ENCODE measurements around the gene TMEM196. TPM values are rescaled to one million over a fixed set of nuclear protein-coding genes. Genes with fewer than 3 reads are reported as not detected.

The TMEM196 gene
- total RNA-seq, 1 donor from 2014 or later, result not detected

DNA sequence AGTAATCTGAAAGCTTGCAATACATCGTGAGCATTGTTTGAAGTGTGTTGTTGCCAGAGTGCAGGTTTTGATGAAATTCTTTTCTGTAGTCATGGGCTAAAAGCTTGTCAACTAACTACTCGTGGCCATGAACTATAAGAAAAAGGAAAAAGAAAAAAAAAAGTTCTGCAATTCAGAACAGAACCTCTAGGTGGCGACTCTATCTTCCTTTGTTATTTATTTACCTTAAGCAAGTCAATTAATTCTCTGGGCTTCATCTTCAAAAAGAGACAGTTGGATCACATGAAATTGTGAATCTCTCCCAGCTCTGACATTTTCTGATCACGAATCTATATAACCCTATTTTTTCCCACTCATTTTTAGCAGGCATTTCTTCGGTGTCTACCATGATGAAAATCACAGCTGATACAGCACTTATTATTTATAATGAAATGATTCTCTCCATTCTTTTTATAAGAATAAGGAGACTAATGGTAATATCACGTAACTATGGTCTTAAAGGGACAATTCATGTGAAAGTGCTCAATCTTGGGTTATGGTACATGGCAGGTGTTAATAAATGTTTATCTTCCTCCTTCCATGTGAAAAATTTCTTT lies 18.8 kb downstream of the TMEM196 start:
- ATAC-seq (no peak), DNase-seq (no peak)
- TF ChIP-seq, protein P1, sequence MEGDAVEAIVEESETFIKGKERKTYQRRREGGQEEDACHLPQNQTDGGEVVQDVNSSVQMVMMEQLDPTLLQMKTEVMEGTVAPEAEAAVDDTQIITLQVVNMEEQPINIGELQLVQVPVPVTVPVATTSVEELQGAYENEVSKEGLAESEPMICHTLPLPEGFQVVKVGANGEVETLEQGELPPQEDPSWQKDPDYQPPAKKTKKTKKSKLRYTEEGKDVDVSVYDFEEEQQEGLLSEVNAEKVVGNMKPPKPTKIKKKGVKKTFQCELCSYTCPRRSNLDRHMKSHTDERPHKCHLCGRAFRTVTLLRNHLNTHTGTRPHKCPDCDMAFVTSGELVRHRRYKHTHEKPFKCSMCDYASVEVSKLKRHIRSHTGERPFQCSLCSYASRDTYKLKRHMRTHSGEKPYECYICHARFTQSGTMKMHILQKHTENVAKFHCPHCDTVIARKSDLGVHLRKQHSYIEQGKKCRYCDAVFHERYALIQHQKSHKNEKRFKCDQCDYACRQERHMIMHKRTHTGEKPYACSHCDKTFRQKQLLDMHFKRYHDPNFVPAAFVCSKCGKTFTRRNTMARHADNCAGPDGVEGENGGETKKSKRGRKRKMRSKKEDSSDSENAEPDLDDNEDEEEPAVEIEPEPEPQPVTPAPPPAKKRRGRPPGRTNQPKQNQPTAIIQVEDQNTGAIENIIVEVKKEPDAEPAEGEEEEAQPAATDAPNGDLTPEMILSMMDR (IDR thresholded peaks at IDR 0.05), result peak; percentile 71
- no peak overlapping the region for H3K4me3 ChIP-seq
- H3K4me1 ChIP-seq, result no peaks in the 10 kb centered on the region
- no peaks in the 10 kb centered on the region for H3K27me3 ChIP-seq
- H3K9me3 ChIP-seq, result no peaks in the 10 kb centered on the region
- no peak overlapping the region for H3K27ac ChIP-seq
- no peaks in the 10 kb centered on the region for H3K36me3 ChIP-seq
- intact Hi-C loops (cut with DNase I), result no loop called here

DNA sequence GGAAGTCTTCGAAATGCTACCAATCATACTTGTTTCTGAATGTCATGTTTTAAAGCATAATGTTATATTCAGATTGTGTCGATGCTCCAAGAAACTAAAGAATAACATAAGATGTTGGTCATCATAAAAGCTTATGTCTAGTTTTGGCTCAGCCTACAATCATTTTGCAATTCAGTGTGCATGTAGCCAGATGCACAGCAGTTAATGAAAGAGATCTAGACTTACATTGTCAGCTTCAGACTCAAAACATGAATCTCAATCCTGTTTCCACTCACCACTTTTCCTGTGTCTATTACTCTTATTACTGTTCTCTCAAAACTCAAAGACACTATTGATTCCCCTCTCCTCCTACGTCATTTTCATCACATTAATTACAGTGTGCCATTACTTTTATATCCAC lies 21.4 kb downstream of the TMEM196 start:
- DNase-seq (no peak), ATAC-seq (no peak)
- intact Hi-C loops (cut with DNase I), result no loop called here
- no peaks in the 10 kb centered on the region for H3K9me3 ChIP-seq
- H3K27me3 ChIP-seq, result no peaks in the 10 kb centered on the region
- no peak overlapping the region for H3K4me3 ChIP-seq
- no peaks in the 10 kb centered on the region for H3K36me3 ChIP-seq
- H3K27ac ChIP-seq, result no peak overlapping the region
- TF ChIP-seq, protein P1 (IDR thresholded peaks at IDR 0.05), result no peak
- H3K4me1 ChIP-seq, result no peaks in the 10 kb centered on the region

DNA sequence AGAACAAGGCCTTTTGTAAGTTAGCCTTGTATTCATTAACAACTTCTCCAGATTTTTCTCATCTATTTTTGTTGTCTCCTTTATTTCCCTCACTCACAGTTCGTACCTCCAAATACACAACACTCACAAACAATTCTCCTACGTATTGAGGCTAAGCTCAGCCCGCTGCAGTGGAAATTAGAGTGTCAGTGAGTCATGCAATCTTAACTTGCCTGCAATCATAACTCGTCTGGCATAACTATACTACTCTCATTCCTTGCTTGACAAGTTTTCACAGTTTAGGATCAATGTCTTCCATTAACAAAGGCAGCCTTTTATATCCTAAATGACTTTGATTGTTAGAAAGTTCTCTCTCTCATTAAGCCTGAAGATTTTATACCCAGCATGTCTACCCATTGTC lies 23.8 kb downstream of the TMEM196 start:
- intact Hi-C loops (cut with DNase I), result no loop called here
- no peak overlapping the region for H3K4me3 ChIP-seq
- no peak for ATAC-seq
- H3K4me1 ChIP-seq, result no peaks in the 10 kb centered on the region
- TF ChIP-seq, protein P1 (IDR thresholded peaks at IDR 0.05), result no peak
- no peaks in the 10 kb centered on the region for H3K27me3 ChIP-seq
- H3K27ac ChIP-seq, result no peak overlapping the region
- H3K9me3 ChIP-seq, result no peaks in the 10 kb centered on the region
- no peaks in the 10 kb centered on the region for H3K36me3 ChIP-seq
- no peak for DNase-seq

DNA sequence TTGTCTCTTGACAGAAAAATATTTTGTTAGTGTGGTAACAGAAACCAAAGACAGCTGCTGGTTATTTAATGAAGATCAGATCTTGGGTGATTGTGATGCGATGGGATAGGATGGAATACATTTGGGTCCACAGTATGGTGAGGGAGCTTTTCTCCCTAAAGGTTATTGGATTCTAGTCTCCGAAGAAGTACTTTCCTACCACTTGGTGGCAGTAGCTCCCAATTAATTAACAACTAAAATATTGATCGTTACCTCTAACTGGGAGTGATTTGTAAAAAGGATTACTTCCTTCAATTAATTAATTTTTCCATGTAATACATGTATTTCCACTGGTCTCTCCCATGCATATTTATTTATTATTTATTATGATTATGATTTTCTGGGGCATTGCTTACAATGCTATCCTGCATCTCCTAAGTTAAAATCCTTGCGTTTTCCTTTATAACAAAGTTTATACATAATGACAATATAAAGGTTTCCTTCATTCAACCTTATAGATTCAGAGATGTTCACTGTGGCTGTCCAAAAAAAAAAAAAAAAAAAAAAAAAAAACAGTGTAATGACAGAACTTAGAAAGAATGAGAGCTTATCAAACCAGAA lies 25.6 kb downstream of the TMEM196 start:
- no peak for ATAC-seq
- intact Hi-C loops (cut with DNase I), result no loop called here
- Histone ChIP-seq H3K9me3 (no peaks in the 10 kb centered on the region), H3K36me3 (no peaks in the 10 kb centered on the region), H3K4me1 (no peaks in the 10 kb centered on the region), H3K27me3 (no peaks in the 10 kb centered on the region), H3K4me3 (no peak overlapping the region), H3K27ac (no peak overlapping the region)
- TF ChIP-seq, protein P1 (IDR thresholded peaks at IDR 0.05), result peak; percentile 63
- DNase-seq, result no peak

DNA sequence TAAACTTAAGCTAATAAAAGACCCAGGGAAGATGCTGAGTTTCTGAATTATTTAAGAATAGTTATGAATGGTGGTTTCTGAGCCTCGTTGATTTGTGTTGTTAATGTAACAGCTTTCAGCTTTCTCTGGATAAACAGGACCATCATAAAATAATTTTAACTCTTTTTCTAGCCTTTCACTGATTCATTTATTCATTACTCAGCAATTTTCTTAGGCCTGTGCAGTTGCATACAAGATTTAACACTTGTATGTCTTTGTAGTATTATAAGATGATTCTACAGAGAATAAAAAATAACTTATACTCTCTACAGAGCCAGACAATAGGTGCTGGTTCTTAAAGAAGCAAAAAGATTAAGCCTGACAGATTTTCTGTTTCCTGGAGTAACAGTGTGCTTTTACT lies 29.3 kb downstream of the TMEM196 start:
- TF ChIP-seq, protein P1 (IDR thresholded peaks at IDR 0.05), result no peak

More for the DNA sequence above, 29.3 kb downstream of the TMEM196 start:
- no peak for DNase-seq
- H3K36me3 ChIP-seq, result no peaks in the 10 kb centered on the region
- no peaks in the 10 kb centered on the region for H3K9me3 ChIP-seq
- no peak overlapping the region for H3K27ac ChIP-seq
- H3K4me3 ChIP-seq, result no peak overlapping the region
- no peaks in the 10 kb centered on the region for H3K27me3 ChIP-seq
- intact Hi-C loops (cut with DNase I), result no loop called here
- no peak for ATAC-seq
- H3K4me1 ChIP-seq, result no peaks in the 10 kb centered on the region
